ENCODE results near the gene SHQ1. TPM values are rescaled to one million over a fixed set of nuclear protein-coding genes. Genes with fewer than 3 reads are reported as not detected.

SHQ1 gene
- total and polyA plus RNA-seq, 2 of the 4 experiments (the other 2 are of a cell fraction) = 10.4 to 19.4 TPM

Other genes with a start within 250 kb of the SHQ1 start
- 11.1 and 11.4 TPM in 2 replicates for gene GXYLT2, start 39.6 kb upstream of the SHQ1 start, total RNA-seq (2012; rRNA removed)
- 4.8 and 5.7 TPM in 2 replicates for gene GXYLT2, start 39.6 kb upstream of the SHQ1 start, polyA plus RNA-seq (2012; rRNA removed)
- gene PPP4R2, start 148.4 kb upstream of the SHQ1 start, total RNA-seq (2012; rRNA removed) = 31.4 and 60.0 TPM in 2 replicates
- gene PPP4R2, start 148.4 kb upstream of the SHQ1 start, polyA plus RNA-seq (2012; rRNA removed) = 11.9 and 13.5 TPM in 2 replicates
- 6.4 and 7.7 TPM in 2 replicates for gene EBLN2, start 213.2 kb upstream of the SHQ1 start, total RNA-seq (2012; rRNA removed)
- 2.5 and 2.8 TPM in 2 replicates for gene EBLN2, start 213.2 kb upstream of the SHQ1 start, polyA plus RNA-seq (2012; rRNA removed)